HG03469 (cell line): Measurements from ENCODE around the gene FRMPD1.

Experiments
- ATAC-seq: cut with Tn5 transposase; IDR thresholded peaks from one replicate; pipeline ENCODE4 v1.9.1; 2021; ENCODE audit warnings: mild to moderate bottlenecking, moderate library complexity, moderate number of reproducible peaks; ENCODE audit not compliant: unreplicated experiment

FRMPD1 gene

DNA sequence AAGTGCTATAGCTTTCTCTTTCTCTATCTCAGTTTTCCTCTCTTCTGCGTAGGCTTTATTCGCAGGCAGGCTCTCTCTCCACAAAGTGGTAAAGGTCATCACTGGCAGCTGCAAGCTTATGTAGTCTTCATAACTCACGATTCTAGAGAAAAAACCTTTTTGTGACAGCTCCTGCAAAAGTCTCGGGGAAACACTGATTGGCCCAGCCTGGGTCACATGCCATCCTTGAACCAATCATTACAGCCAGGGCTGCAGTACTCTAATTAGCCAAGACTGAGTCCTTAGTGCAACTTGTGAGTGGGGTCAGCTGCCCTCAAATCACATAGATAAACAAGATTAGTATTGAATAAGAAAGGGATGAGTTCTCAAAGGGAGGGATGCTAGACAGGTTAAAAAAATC, 18.3 kb upstream of the FRMPD1 start:
- no peak for ATAC-seq

DNA sequence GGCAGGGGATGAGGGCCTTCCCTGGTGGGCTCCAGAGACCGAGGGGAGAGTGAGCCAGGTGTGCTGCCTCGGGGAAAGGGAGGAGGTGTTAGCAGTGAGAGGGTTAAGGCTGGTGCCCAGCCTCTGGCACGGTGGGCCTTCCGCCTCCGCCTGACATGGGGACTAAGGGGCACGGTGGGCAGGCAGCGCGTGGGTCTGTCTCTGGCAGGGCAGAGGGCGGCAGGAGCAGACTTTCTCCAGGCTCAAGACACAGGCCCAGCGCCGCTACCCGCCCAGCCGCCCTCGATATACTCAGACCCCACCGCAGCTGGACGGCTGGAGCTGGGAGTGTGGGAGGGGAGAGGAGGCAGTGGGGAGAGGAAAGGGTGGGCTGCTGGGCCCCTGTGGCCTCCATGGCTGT, 14.9 kb upstream of the FRMPD1 start:
- ATAC-seq = no peak

DNA sequence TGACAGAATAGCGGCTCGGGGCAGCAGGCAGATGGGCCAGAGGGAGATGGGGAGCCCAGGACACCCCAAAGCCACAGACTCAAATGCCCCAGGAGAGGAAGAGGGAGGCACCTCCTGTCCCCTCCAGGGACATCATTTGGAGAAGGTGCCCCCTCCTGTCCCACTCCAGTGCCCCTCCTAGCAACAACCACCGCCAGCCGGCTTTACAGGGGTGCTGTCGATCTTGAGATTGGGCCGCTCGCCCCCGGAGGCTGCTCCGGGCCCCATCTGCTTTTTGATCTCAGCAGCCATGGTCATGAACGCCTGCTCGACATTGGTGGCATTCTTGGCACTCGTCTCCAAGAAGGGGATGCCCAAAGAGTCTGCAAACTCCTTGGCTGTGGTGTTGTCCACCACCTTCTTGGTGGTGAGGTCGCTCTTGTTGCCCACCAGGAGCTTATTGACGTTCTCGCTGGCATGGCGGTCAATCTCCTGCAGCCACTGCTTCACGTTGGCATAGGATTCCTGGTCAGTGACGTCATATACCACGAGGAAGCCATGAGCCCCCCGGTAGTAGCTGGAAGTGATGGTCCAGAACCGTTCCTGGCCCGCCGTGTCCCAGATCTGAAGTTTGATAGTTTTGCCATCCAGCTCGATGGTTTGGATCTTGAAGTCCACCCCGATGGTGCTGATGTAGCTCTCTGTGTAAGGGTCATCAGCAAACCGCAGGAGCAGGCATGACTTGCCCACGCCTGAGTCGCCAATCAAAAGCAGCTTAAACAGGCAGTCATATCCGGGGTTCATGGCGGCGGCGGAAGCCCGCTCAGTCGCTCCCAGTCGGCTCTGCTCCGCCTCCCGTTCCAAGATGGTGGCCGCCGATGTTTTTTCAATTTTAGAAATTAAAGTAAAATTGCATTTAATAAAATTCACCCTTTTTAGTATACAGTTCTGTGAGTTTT, 14.0 kb upstream of the FRMPD1 start:
- ATAC-seq = no peak

DNA sequence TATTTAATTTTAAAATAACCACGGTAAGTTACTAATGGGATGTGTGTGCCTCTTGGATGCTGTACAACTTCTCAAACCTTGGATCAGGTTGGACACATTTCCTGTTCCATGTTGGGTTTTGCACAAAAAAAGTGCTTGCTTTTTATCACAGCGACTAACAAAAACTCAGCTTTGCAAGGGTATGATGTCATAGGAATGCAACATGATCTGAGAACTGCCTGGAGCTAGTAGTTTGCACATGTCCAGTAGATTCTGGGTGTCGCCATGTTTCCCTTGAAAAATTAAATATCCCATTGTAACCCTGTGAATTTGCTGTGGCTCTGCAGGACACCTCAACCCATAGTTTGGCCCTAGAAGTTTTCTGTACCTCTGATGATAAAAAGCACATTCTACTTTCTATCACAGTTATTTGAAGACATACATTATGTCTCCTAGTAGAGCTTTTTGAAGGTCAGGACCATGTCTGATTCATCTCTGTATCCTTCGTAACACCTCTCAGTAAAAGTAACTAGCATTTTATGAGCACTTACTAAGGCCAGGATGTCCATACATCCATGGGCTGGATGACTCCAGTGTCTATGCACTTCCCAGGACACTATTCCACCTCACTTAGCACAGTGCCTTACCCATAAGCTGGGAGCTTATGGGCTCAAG, 11.5 kb upstream of the FRMPD1 start:
- no peak for ATAC-seq

DNA sequence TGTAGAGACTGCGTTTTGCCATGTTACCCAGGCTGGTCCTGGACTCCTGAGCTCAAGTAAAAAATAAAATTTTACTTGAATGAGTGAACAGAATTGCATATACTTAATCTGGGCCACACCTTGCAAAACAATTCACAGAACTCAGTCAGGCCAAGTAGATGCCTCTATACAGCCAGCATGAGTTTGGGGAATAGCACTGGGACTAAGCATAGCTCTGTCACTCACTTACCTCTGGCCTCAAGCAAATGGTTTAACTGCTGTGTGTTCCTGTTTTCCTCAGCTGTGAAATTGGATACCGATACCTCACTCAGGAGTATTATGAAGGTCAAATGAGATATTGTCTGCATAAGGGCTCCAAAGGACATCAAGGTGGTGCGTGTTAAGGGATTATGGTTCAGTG, 10.9 kb upstream of the FRMPD1 start:
- no peak for ATAC-seq

DNA sequence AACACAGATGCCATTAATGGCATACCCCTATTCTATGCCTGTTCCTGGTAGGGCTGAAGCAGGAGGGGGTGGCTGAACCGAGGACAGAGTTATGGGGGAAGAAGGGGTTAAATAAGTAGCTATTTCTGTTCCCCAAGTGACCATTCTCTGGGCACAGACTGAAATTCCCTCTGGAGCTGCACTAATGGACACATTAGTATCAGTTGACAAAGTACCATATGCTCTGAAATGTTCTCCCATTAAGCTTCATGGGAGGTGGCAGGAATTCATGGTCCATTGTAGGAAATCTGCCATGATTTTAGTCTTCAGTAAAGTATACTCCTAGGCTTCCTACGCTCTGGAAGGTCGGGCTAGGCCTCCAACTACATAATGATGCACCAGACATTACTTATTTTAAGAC, 10.5 kb upstream of the FRMPD1 start:
- ATAC-seq = no peak

DNA sequence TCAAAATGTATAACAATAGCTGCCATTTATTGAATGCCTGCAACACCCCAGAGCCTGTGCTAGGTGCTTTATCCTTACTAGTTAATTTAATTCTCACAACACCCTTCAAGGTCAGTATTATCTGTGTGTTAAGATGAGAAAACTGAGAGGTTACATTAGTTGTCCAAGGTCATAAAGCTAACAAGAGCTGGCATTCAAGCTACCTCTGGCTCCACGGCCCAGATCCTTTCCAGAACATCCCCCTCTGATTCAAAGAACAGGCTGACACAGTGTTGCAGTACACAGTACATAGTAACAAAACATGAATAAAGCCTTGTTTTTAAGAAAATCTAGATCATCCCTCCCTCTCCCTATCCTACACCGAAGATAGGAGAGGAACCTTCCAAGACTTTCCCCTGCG, 9.4 kb upstream of the FRMPD1 start:
- no peak for ATAC-seq

DNA sequence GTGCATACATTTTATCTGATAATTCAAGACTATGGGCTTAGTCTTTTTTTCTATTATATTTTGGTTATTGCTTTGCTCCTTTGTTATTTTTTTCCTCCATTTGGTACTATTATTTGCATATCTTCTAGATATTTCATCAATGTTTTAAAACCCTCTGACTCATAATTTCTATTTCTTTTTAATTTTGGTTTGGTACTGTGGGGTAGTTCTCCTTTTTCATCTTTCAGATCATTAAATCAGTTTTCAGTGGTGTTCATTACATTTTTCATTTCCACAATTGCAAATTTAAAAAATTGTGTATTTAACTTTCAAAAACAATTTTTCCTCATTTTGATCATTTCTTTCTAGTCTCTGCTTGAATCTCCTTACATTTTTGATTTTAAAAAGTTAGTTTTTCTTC, 7.5 kb upstream of the FRMPD1 start:
- ATAC-seq = no peak

DNA sequence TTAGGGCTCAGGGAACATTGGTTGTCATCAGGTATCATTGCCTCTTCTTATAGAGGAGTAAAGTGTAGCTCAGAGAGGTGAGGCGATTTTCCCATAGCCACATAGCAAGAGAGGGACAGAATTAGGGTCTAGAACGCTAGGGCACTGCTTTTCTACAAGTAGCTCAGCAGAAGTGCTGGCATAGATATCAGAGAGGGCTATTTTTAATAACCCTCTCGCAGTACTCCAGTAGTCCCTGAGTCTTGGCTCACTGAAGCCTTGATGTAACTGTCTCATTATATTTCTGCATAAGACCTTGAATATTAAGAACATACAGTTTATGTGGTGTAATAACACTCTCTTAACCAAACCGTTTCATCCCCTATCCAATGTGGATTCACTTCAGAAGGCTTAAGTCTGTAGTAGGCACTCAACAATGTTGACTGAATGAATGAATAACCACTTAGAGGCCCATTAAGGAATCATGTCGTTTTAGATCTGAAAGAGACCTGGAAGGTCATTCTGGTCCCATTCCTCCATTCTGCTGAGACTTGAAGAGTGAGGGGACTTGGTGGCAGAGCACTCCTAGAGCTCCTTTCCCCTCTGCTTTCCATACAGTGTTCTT, 4.7 kb upstream of the FRMPD1 start:
- ATAC-seq = no peak

DNA sequence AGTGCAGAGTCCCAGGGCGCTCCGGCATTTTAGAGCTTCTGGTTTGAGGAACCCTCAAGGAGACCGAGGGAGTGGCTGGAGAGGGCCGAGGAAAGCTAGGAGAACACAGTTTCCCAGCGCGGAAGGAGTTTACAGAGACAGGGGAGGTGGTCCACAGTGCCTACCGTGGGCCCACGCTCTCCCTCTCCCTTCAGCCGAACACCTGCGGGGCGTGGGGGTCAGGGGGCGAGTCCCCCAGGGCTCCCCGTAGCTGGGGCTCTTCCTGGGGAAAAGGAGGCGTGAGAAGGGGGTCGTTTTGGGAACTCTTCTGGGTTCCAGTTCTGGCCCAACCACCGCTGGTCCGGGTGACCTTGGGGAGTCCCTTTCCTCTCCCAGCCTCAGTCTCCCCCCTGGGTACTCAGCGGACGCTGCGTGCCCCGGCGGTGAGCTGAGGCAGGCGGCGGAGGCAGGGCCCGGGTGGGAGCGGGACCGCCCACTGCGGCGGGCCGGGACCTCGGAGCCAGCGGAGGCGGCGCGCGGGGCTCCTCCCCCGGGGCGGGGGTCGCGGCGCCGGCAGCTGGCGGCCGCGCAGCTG, 368 bp upstream of the FRMPD1 start:
- ATAC-seq = peak; percentile 13

DNA sequence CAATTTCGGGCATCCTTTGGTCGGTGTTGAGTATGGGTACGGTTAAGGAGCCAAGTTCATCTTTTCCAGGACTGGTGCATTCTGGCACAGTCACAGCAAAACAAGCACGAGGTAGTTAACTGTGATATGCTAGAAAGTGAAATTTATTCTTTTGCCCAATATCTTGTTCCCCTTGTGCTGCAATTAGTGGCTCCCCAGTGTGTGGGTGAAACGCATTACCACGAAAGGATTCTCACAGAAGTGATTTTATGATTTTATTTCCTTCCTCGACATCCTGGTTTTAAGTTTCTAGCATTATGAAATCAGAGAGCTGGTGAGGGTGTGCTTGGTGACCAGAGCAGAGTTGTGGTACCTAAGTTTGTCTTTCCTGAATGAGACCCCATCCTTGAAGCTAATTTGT, 1.5 kb downstream of the FRMPD1 start:
- no peak for ATAC-seq

DNA sequence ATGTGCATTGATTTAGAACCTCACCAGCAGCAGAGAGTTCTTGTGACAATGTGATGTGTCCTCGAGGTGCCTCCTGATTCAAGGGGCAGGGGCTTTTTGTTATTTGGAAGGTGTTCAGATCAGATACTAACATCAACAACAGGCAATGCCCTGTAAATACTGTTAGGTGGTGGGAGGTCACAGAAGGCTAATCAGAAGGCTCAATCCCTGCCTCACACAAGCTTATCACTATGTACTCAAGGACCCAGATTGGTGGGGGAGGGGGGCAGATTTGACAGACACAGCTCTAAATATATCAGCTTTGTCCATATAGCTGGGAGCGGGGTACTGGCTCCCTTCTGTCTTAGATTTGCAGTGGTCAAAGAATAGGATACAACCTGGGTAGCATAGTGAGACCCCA, 2.6 kb downstream of the FRMPD1 start:
- no peak for ATAC-seq

DNA sequence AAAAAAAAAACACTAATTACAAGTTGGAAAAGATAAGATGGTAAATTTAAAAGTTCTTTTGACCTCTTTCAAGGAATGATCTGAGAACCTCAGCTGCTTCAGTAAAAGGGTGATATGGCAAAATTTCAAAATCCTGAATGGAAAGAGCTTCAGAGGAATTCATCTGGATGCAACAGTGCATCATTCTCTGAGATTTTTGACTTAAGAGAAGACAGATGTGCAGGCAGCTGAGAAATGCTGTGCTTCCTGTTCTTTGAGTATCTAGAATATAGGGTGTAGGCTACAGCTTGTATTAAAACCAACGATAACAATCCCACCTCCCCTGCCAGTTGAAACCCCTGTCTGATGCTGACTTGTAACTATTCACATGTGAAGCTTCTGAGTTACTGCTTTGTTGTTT, 6.2 kb downstream of the FRMPD1 start:
- no peak for ATAC-seq

DNA sequence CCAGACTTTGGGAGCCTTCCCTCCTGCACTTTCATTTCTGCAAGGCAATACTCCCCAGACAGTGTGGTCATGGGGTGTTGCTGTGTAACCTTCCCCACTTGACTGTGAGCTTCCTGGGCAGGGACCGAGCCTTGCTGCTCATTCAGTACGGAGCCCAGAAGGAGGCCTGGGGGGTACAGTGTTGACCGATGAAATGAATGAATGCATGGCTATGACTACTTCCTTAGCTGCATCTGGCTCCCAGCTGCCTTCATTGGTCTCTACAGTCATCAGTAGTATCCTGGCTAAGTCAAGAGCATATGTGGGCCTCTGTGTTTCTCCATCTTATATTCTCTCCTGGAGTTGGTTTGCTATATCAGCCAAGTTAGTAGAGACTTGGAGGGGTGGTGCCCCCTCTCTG, 9.9 kb downstream of the FRMPD1 start:
- no peak for ATAC-seq

DNA sequence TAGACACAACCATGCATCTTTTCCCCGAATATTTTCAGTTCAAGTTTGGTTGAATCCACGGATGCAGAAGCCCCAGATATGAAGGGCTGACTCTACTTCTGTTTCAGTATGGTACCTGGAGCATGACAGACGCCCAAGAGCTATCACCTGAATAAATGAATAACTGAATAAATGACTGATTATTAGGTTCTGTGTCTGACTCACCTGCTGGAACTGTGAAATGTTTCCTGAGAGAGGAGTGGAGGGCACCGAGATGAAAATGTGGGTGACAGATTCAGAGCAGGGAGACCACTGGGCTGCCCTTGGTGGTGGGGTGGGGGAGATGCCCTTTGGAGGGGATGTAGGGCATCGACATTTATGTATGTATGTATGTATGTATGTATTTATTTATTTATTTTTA, 13.2 kb downstream of the FRMPD1 start:
- no peak for ATAC-seq

DNA sequence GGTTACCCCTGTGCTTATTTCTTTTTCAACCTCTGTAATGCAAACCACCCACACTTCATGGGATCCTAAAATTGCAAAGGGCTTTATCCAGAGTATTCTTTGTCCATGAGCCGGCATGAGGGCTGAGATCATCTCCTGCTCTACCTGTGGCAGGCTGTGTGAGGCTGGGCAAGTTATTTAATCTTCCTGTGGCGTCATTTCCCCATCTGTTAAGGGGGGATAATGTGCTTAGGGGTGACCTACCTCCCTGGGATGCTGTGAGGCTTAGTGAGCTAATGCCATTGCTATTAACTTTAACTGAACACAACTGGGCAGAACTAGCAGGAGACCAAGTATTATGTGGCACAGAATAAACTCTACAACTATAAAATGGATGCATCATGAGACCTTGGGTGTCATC, 17.0 kb downstream of the FRMPD1 start:
- ATAC-seq = no peak

DNA sequence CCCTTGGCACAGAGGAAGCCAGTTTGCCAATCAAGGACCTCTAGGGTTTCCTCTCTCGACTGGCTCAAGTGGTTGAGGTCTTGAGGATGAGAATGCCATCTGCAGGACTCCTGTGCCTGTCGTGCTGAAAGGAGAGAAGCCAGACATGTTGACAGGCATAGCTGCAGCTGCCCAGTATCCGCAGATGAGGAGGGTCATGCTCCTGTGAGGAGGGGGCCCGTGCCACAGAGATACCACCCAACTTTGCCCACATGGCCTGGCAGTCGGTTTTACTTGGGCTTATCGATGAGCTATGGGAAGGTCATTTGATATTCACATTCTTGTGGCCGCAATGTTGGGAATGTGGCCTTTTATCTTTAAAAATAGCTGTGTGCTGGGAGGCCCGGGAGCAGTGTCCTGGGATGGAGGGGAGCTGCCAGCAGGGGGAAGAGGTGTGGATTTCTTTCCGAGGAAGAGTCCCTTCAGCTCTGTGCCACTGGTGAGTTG, 17.4 kb downstream of the FRMPD1 start:
- no peak for ATAC-seq

DNA sequence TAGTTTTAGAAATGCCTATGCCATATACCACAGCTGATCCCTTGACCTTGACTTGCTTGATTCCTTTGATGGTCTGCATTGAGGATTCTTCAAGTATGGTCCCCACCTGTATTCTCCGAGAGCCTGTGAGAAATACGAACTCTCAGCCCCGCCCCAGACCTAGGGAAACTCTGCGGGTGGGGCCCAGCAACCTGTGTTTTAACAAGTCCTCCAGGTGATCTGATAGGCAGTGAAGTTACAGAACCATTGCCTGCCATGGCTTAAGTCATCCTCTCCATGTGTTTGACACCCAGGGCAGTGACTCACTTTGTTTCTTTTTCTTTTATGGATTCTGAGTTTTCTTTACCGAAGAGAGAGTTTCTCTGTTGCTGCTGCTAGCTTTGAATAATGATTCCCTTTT, 18.5 kb downstream of the FRMPD1 start:
- ATAC-seq = no peak

DNA sequence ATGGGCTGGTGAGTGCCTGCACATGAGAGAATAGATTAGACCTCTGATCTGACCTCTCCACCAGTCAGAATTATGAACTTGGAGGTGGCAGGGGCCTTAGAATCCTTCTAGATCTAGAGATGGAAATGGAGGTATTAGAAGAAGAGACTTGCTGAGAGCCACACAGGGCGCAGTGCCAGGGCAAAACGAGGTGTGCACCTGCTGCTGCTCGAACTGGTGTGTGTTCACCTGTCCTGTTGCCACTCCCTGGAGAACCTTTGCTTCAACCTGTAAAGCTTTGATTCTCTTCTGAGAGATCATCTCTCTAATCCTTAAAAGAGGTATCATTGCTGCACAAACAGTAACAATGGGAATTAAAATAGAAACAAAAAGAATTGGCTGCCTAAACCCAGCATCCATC, 24.9 kb downstream of the FRMPD1 start:
- no peak for ATAC-seq

DNA sequence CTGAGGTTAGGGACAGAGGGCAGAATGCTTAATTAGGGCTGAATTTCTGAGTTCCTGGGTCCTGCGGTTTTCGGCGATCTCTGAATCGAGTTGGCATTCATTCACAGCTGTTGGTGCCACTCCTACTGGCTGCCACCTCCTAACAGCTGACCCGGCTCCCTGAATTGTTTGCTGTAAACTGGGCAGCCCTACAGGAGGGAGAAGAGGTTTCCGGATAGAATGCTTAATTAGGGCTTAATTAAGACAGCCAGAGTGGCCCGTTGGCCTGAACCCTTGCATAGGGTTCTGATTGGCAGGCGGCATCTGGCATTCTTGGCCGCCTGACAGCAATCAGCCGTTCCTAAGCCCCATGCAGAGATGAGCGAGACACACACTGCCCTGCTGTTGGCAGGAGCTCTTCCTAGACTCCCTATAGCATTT, 25.7 kb downstream of the FRMPD1 start:
- ATAC-seq = no peak

DNA sequence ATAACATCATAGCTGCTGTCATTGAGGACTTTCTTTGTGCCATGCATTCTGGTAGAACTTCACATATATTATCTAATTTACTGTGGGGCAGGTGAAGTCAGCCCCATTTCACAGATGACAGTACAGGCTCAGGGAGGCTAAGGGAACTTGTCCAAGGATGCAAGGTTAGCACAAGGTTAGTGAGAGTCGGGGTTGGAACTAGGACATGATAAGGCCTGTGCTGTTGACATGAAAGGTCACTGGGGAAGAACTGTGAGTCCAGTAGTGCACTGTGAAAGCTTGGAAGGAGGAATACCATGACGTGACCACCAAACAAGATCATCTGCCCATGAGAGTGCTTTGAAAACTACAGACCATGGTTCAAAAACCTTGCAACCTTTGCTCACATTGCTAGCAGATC, 26.7 kb downstream of the FRMPD1 start:
- no peak for ATAC-seq
